ENCODE results near the gene BAIAP2. TPM values are rescaled to one million over a fixed set of nuclear protein-coding genes. Genes with fewer than 3 reads are reported as not detected.

Gene BAIAP2
- total RNA-seq, 1 donor = 27.5 TPM

GRCh38 chr17:81157848-81158687 is 123.1 kb downstream of the BAIAP2 start:
- no peak overlapping the region for H3K4me3 ChIP-seq (ENCODE audit: low read depth, low read length)
- TF ChIP-seq CTCF (IDR thresholded peaks at IDR 0.05; ENCODE audit: insufficient read depth, low read length) = no peak
- no peak for DNase-seq (ENCODE audit: low read depth)

GRCh38 chr17:81158688-81159590 is 124.0 kb downstream of the BAIAP2 start:
- TF ChIP-seq CTCF (IDR thresholded peaks at IDR 0.05; ENCODE audit: insufficient read depth, low read length) = no peak
- H3K4me3 ChIP-seq (ENCODE audit: low read depth, low read length) = no peak overlapping the region
- DNase-seq (ENCODE audit: low read depth) = no peak

GRCh38 chr17:81159611-81160265 is 124.8 kb downstream of the BAIAP2 start:
- H3K4me3 ChIP-seq (ENCODE audit: low read depth, low read length) = no peak overlapping the region
- no peak for DNase-seq (ENCODE audit: low read depth)
- no peak for TF ChIP-seq CTCF (IDR thresholded peaks at IDR 0.05; ENCODE audit: insufficient read depth, low read length)

- DNase-seq (ENCODE audit: low read depth) = no peak
- H3K4me3 ChIP-seq (ENCODE audit: low read depth, low read length) = no peak overlapping the region
- TF ChIP-seq CTCF (IDR thresholded peaks at IDR 0.05; ENCODE audit: insufficient read depth, low read length) = no peak
Observed at GRCh38 chr17:81160306-81160705, 125.4 kb downstream of the BAIAP2 start.

GRCh38 chr17:81160747-81161453 is 125.9 kb downstream of the BAIAP2 start:
- TF ChIP-seq CTCF (IDR thresholded peaks at IDR 0.05; ENCODE audit: insufficient read depth, low read length) = no peak
- no peak for DNase-seq (ENCODE audit: low read depth)

GRCh38 chr17:81161536-81161935 is 126.6 kb downstream of the BAIAP2 start:
- DNase-seq (ENCODE audit: low read depth) = no peak
- H3K4me3 ChIP-seq (ENCODE audit: low read depth, low read length) = no peak overlapping the region
- no peak for TF ChIP-seq CTCF (IDR thresholded peaks at IDR 0.05; ENCODE audit: insufficient read depth, low read length)

More at GRCh38 chr17:81160747-81161453, 125.9 kb downstream of the BAIAP2 start:
- H3K4me3 ChIP-seq (ENCODE audit: low read depth, low read length) = no peak overlapping the region

Data from fibroblast of the aortic adventitia (primary cell).